OCI-LY7 (cell line): Measurements from ENCODE around the gene KRTAP5-2. TPM values are rescaled to one million over a fixed set of nuclear protein-coding genes. Genes with fewer than 3 reads are reported as not detected.

ENCODE experiments used
- BruUV-seq: library from RNA; stranded (reverse); fragments of 400-500 nt; replicated peaks from 2 replicates; lab custom pipeline; 2021; lab: Mats Ljungman, UMichigan
- CTCF ChIA-PET: fragments of 300-600 bp; sonication (Branson Sonifier 250); formaldehyde crosslinking; loops from one replicate; lab custom pipeline; 2022; ENCODE audit warnings: antibody characterized with exemption; ENCODE audit not compliant: unreplicated experiment; lab: Charles Lee
- POLR2A ChIA-PET: fragments of 300-600 bp; sonication (Branson Sonifier 250); formaldehyde crosslinking; loops from one replicate; lab custom pipeline; 2022; ENCODE audit warnings: antibody characterized with exemption; lab: Charles Lee
- DNase-seq: peaks from one replicate; pipeline ENCODE4 v3.0.0-alpha.2; 2015; ENCODE audit warnings: low spot score
- H2AFZ ChIP-seq: fragments of 200-600 bp; sonication (generic), shearing (Covaris generic); 2 replicates; pipeline ENCODE4 v1.6.1; 2014; ENCODE audit warnings: mild to moderate bottlenecking, antibody characterized with exemption, low read length, moderate library complexity
- H3K27ac ChIP-seq: fragments of 200-600 bp; sonication (generic); 2 replicates; pipeline ENCODE4 v1.5.1; 2014; ENCODE audit warnings: mixed run types, low read depth, mild to moderate bottlenecking, moderate library complexity, low read length, inconsistent platforms; ENCODE audit not compliant: poor library complexity, severe bottlenecking
- H3K36me3 ChIP-seq: fragments of 200-600 bp; sonication (generic); 2 replicates; pipeline ENCODE4 v1.6.1; 2014; ENCODE audit warnings: mild to moderate bottlenecking, antibody characterized with exemption, low read length, moderate library complexity, mixed read lengths; ENCODE audit not compliant: insufficient read depth
- H3K4me1 ChIP-seq: fragments of 200-600 bp; sonication (generic); 2 replicates; pipeline ENCODE4 v1.5.1; 2014; ENCODE audit warnings: mild to moderate bottlenecking, low read length; ENCODE audit not compliant: insufficient read depth, poor library complexity, severe bottlenecking
- H3K4me2 ChIP-seq: fragments of 200-600 bp; sonication (generic); 2 replicates; pipeline ENCODE4 v1.6.1; 2014; ENCODE audit warnings: mild to moderate bottlenecking, low read length
- H3K4me3 ChIP-seq: fragments of 200-600 bp; sonication (generic); 2 replicates; pipeline ENCODE4 v1.5.1; 2014; ENCODE audit warnings: mild to moderate bottlenecking, low read depth, low read length; ENCODE audit not compliant: poor library complexity, severe bottlenecking
- H3K79me2 ChIP-seq: fragments of 200-600 bp; sonication (generic); 2 replicates; pipeline ENCODE4 v1.6.1; 2016; ENCODE audit warnings: low read depth, mild to moderate bottlenecking, low read length, moderate library complexity, mixed read lengths; ENCODE audit not compliant: insufficient read depth
- H3K9me2 ChIP-seq: fragments of 200-600 bp; sonication (generic); 2 replicates; pipeline ENCODE4 v1.6.1; 2016; ENCODE audit warnings: mild to moderate bottlenecking, low read length, mixed read lengths; ENCODE audit not compliant: insufficient read depth
- H3K9me3 ChIP-seq: fragments of 200-600 bp; sonication (generic); 2 replicates; pipeline ENCODE4 v1.6.1; 2014; ENCODE audit warnings: mild to moderate bottlenecking, mixed run types, low read length, mixed read lengths
- H4K20me1 ChIP-seq: fragments of 200-600 bp; sonication (generic); 2 replicates; pipeline ENCODE4 v1.6.1; 2014; ENCODE audit warnings: mild to moderate bottlenecking, antibody characterized with exemption, low read length, moderate library complexity, mixed read lengths; ENCODE audit not compliant: insufficient read depth
- EZH2phosphoT487 ChIP-seq: fragments of 200-600 bp; sonication (generic); IDR thresholded peaks from 2 replicates; pipeline ENCODE4 v1.6.1; 2018; ENCODE audit warnings: low read depth, borderline replicate concordance, mild to moderate bottlenecking, mixed run types, antibody characterized with exemption, low read length, moderate library complexity, mixed read lengths
- intact Hi-C: fragments of 100-400 bp; cut with micrococcal nuclease; formaldehyde crosslinking; loops from one replicate; pipeline ENCODE4 v1.10.0; 2022; ENCODE audit not compliant: unreplicated experiment
- total RNA-seq, 2 experiments: library from RNA; depleted of rRNA in 1 of 2; stranded (reverse); fragments of >200 nt in 1 of 2; shearing (Covaris generic) in 1 of 2; gene quantifications; 2 replicates each; pipeline ENCODE4 v1.2.3, GENCODE V29; 2014 to 2022
- TF ChIP-seq, protein P1 (sequence below): fragments of 200-600 bp; sonication (generic); conservative IDR thresholded peaks from 2 replicates; pipeline ENCODE4 v1.5.1; 2014; ENCODE audit warnings: mild to moderate bottlenecking, antibody characterized with exemption, low read length, moderate library complexity, mixed read lengths

Gene KRTAP5-2
- total RNA-seq, 2 experiments from 2014 or later, result not detected

DNA sequence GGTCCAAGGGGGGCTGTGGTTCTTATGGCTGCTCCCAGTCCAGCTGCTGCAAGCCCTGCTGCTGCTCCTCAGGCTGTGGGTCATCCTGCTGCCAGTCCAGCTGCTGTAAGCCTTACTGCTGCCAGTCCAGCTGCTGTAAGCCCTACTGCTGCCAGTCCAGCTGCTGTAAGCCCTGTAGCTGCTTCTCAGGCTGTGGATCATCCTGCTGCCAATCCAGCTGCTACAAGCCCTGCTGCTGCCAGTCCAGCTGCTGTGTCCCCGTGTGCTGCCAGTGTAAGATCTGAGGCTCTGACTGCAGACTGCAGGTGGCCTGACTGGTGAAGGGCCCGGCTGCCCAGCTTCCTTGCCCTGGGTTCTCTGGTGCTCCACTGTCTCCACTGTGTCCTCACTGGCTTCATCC lies 32.2 kb upstream of the KRTAP5-2 start:
- BruUV-seq, result no TSS peak
- Histone ChIP-seq H3K9me3 (no peaks in the 10 kb centered on the region), H3K36me3 (no peaks in the 10 kb centered on the region), H3K79me2 (no peaks in the 10 kb centered on the region), H4K20me1 (no peaks in the 10 kb centered on the region), H2AFZ (no peak overlapping the region), H3K4me2 (no peak overlapping the region), H3K4me1 (no peaks in the 10 kb centered on the region), H3K9me2 (no peaks in the 10 kb centered on the region), H3K27ac (no peak overlapping the region), H3K4me3 (no peak overlapping the region)
- intact Hi-C loops, result no loop called here
- no peak for DNase-seq
- no peak for TF ChIP-seq EZH2phosphoT487
- TF ChIP-seq, protein P1, sequence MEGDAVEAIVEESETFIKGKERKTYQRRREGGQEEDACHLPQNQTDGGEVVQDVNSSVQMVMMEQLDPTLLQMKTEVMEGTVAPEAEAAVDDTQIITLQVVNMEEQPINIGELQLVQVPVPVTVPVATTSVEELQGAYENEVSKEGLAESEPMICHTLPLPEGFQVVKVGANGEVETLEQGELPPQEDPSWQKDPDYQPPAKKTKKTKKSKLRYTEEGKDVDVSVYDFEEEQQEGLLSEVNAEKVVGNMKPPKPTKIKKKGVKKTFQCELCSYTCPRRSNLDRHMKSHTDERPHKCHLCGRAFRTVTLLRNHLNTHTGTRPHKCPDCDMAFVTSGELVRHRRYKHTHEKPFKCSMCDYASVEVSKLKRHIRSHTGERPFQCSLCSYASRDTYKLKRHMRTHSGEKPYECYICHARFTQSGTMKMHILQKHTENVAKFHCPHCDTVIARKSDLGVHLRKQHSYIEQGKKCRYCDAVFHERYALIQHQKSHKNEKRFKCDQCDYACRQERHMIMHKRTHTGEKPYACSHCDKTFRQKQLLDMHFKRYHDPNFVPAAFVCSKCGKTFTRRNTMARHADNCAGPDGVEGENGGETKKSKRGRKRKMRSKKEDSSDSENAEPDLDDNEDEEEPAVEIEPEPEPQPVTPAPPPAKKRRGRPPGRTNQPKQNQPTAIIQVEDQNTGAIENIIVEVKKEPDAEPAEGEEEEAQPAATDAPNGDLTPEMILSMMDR, result no peak
- ChIA-PET POLR2A (no interaction called here), CTCF (no interaction called here)

DNA sequence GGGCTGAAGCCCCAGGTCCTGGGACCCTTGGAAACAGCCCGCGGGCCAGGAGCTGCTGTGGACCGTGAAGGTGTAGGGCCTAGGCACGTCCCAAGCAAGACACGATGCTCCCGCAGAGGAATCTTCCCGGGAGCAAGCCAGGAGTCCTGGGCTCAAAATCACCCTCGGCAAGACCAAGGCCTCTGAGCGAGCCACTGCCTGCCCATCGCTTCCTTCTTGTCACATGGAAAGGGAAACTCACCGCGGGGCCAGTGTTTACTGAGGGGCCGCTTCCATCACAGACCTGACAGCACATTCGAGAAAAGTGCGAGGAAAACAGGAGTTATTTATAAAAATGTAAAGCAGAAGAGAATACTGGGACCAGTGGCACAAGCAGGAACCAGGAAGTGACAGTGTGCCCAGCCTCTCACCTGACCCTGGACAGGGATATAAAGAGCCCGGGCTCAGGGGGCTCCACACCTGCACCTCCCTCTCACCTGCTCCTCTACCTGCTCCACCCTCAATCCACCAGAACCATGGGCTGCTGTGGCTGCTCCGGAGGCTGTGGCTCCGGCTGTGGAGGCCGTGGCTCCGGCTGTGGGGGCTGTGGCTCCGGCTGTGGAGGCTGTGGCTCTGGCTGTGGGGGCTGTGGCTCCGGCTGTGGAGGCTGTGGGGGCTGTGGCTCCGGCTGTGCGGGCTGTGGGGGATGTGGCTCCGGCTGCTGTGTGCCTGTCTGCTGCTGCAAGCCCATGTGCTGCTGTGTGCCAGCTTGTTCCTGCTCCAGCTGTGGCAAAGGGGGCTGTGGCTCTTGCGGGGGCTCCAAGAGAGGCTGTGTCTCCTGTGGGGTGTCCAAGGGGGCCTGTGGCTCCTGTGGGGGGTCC lies 31.5 kb upstream of the KRTAP5-2 start, which contains the start of gene KRTAP5-5:
Gene KRTAP5-5, plus strand, starts transcription at position 450 of the 860 bp plus-strand sequence. Its CDS starts 66 bp downstream, at position 516.
- intact Hi-C loops, result loop anchor here (2.0 kb wide), 1 partner anchor 35 kb away; no protein-coding TSS in a partner anchor
- no peaks in the 10 kb centered on the region for H3K79me2 ChIP-seq
- DNase-seq, result no peak

More for the DNA sequence above, 31.5 kb upstream of the KRTAP5-2 start, which contains the start of gene KRTAP5-5:
- H2AFZ ChIP-seq, result no peak within 1 kb of the TSS
- H3K4me3 ChIP-seq, result no peak within 1 kb of the TSS
- H3K27ac ChIP-seq, result no peak within 1 kb of the TSS
- no peak within 1 kb of the TSS for H3K4me2 ChIP-seq
- no peaks in the 10 kb centered on the region for H3K4me1 ChIP-seq
- TF ChIP-seq, protein P1, result no peak
- TF ChIP-seq EZH2phosphoT487, result no peak
- no peaks in the 10 kb centered on the region for H3K9me3 ChIP-seq
- no TSS peak for BruUV-seq
- H4K20me1 ChIP-seq, result no peaks in the 10 kb centered on the region
- no peaks in the 10 kb centered on the region for H3K36me3 ChIP-seq
- ChIA-PET CTCF (no interaction called here), POLR2A (no interaction called here)
- no peaks in the 10 kb centered on the region for H3K9me2 ChIP-seq
